OCI-LY1 (cell line): ENCODE measurements around the gene WNT11.

ENCODE experiments used
- CTCF ChIP-seq: fragments of 200-600 bp; sonication (generic), shearing (Covaris generic); IDR thresholded peaks from 2 replicates; pipeline ENCODE4 v1.5.1; 2017; ENCODE audit warnings: mild to moderate bottlenecking, antibody characterized with exemption, low read length, moderate library complexity, mixed read lengths
- EZH2 ChIP-seq: fragments of 200-600 bp; sonication (generic), shearing (Covaris generic); IDR thresholded peaks from 2 replicates; pipeline ENCODE4 v1.8.0; 2017; ENCODE audit warnings: borderline replicate concordance, mixed run types, mild to moderate bottlenecking, antibody characterized with exemption, low read length, moderate library complexity, mixed read lengths

DNA sequence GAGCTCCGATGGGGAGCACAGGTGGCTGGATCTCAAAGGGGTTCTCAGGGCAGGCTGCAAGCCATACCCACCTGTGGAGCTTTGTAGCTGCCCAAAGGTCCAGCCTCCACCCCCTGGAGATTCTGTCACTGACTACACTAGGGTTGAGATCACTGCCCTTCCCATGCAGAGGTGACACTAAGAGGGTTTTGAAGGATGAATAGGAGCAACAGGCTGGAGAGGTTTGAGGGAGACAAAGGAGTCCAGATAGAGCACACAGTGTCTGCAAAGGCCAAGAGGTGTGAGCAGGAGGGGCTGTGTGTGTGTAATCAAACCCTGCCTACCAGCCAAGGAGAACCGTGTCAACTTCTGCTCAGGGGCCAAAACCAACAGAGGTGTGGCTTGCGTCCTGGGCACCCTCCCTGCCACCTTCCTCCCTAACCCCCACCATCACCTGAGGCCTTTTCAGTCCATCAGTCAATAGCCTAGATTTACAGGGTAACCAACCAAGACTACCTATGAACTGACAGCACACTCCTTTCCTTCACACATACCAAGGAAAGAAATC is 43.0 kb upstream of the WNT11 start:
- TF ChIP-seq CTCF (no peak), EZH2 (no peak)
